ENCODE results near the gene UGT1A6.

The UGT1A6 gene

GRCh38 chr2:233803292-233803911, 110.7 kb downstream of the UGT1A6 start:
- no peak for DNase-seq

DNA sequence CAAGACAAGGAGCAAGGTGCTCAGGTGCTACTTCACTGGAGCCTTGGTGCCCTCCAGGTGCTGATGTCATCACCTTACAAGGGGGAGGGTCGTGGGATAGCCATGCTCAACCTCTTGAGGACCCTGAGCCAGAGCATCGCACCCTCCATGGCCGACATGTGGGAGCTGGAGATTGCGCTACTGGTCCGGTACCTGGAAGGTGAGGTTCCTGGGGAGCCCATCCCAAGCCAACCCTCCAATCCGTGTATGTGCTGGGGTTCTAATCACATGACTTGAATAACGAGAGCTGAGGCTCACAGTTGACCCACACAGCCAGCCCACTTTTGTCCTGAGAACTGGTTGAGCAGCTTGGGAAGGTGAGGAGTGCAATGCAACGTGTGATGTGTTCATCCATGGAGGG, 111.3 kb downstream of the UGT1A6 start:
- no peak for DNase-seq

DNA sequence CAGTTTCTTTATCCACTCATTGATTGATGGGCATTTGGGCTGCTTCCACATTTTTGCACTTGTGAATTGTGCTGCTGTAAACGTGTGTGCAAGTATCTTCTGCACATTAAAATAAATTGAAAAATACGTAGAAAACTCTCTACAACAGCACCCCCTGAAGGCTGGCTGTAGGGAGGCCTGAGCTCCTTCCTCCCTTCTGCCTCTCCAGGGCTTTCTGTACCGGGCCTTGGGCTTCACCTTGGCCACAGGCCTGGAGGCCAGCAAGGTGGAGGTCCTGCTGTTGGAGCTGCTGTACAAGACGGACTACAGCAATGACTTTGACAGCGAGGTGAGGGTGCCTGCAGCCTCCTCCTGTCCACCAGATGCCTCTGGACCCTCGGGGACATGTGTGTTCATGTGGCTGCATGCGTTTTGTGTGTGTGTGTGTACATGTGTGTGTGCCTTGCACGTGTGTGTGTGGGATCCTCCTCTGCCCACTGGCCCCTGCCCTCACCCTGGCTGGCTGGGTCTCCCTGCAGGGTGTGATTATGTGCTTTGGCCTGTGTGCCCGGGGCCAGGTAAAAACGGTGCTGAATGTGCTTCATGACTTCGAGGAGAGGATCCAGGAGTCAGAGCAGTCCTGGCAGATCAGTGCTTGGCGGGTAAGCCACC, 114.7 kb downstream of the UGT1A6 start:
- DNase-seq, result no peak

GRCh38 chr2:233807966-233808935, 115.6 kb downstream of the UGT1A6 start:
- DNase-seq, result no peak

GRCh38 chr2:233810385-233810784, 117.7 kb downstream of the UGT1A6 start:
- no peak for DNase-seq

GRCh38 chr2:233811087-233811486, 118.4 kb downstream of the UGT1A6 start:
- DNase-seq, result no peak

GRCh38 chr2:233811732-233812131, 119.0 kb downstream of the UGT1A6 start:
- DNase-seq, result no peak

GRCh38 chr2:233813236-233814055, 120.8 kb downstream of the UGT1A6 start:
- DNase-seq, result no peak

DNA sequence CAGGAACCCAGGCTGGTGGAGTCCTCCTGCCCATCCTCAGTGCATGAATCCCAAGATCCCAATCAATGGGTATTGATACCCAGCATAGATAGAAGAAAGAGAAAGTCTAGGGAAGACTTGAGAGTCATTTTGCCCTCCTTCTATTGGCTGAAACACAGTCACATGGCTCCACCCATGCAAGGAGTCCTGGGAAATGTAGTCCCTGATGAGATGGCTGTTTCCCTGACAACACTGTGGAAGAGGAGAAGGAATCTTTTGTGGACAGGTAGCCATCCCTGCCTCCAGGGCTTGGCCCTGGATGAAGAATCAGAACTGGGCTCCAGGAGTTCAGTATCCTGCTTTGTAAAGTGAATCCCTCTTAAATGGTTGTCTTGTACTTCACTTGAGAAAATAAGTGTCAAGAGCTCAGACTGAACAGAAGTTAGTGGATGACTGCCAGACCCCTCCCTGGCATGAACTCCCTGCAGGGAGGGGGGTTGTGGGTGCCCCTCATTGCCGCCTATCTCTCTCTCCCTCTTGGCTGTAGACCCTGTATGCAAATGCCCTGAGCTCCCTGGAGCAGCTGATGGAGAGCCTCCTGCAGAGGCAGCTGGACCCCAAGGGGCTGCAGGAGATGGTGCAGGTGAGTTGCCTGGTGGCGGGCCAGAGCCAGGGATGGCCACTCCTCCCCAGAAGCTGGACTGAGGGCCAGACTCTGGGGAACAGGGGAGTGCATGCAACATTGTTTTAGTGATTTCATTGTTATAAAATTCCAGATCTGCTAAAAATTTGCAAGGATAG, 121.6 kb downstream of the UGT1A6 start:
- no peak for DNase-seq

DNA sequence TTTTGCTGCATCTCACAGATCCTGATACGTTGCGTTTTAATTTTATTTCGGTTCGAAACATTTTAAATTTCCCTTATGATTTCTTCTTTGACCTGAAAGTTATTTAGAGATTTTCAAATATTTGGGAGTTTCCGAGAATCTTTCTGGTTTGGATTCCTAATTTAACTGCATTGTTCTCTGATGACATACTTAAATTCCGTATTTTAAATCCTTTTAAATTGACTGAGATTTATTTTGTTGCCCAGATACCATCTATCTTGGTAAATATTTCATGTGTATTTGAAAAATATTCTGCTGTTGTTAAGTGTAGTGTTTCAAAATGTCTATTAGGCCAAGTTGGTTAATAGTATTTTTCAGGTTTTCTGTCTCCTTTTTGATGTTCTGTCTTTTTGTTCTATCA, 123.2 kb downstream of the UGT1A6 start:
- DNase-seq, result no peak

GRCh38 chr2:233816334-233816733, 123.6 kb downstream of the UGT1A6 start:
- no peak for DNase-seq

DNA sequence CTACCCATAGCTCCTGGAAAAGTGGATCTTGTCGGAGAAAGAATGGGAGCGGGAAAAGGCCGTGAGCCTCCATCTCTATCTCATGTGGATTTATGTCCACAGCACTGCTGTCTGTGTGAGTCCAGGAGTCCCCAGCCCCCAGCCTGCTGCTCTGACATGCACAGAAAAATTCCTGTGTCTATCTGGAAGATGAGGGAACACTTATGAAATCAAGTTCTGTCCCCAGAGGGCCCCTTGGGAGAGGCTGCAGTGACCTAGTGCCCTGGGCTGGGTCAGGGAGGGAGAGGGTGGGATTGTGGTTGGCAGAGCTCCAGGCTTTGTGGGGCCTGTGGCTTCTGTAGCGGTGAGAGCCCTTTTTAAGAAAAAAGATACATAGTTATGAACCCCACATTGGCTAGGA, 124.1 kb downstream of the UGT1A6 start:
- DNase-seq, result no peak

GRCh38 chr2:233817361-233817911, 124.7 kb downstream of the UGT1A6 start:
- DNase-seq, result no peak

DNA sequence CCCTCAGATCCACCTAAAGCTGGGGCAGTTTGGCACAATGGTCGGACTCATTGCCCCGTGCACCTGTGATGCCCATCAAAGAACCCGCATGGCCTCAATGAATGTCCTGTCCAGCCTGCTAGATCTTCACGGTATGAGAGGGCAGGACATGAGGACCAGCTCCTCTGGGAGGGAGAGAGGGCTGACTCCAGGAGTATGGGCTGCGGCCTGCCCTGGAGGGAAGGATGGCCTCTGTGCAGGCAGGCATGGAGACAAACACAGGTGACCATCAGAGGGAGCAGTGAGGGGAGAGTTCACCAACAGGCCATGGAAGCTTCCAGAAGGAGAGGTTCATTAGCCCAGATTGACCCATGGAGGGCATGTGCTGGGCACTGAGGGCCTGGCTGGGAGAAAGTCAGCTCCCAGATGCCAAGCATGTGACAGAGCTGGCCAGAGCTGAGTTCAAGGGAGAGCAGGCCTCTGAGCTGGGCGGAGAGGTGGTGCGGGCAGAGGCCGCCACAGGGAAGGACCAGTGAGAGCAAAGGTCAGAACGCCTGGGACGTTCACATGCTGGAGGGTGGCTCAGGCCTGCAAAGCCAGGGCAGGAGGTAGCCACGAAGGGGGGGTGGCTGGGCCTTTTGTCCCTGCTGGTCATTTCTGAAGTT, 125.4 kb downstream of the UGT1A6 start:
- DNase-seq, result no peak

DNA sequence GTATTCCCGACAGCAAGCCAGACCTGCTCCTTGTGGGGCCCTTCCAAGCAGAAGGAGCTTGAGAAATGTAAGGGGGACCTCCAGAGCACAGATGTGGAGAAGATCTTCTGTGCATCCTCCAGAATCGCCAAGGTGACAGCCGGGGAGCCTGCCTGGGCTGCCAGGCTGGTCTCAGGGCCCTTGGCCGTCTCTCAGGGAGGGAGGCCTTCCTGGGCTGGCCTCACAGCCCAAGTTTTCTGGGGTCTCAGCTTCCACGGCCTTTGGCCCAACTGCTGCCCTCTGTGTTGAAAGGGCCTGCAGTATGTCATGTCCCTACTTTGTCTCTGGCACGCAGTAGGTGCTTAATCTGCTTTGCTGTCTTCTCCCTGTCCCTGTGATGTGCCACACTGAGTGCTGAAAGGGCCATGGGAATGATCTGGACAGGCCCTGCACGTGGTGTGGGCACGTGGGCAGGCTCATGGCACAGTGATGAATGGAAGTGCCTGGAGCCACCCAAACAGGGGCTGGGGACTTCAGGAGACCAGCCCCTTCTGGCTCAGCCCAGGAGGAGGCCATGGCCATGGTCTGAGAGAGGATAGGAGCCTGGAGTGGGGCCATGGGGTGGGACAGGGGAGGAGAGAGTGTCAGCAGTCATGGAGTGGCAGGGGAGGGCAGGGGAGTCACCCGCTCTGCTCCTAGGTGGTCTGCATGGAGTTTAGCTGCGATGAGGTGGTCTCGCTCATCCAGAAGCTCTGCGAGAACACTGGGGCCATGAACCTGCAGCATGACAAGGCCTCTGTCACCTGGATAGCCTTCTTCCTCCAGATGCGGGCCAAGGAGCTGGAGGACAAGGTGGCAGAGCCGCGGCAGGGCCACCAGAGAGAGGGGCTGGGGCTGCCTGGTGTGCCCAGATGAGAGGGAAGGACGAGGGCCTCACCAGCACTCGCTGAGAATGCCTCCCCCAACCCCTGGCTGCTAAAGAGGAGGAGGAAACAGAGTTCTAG, 126.2 kb downstream of the UGT1A6 start:
- DNase-seq, result no peak

DNA sequence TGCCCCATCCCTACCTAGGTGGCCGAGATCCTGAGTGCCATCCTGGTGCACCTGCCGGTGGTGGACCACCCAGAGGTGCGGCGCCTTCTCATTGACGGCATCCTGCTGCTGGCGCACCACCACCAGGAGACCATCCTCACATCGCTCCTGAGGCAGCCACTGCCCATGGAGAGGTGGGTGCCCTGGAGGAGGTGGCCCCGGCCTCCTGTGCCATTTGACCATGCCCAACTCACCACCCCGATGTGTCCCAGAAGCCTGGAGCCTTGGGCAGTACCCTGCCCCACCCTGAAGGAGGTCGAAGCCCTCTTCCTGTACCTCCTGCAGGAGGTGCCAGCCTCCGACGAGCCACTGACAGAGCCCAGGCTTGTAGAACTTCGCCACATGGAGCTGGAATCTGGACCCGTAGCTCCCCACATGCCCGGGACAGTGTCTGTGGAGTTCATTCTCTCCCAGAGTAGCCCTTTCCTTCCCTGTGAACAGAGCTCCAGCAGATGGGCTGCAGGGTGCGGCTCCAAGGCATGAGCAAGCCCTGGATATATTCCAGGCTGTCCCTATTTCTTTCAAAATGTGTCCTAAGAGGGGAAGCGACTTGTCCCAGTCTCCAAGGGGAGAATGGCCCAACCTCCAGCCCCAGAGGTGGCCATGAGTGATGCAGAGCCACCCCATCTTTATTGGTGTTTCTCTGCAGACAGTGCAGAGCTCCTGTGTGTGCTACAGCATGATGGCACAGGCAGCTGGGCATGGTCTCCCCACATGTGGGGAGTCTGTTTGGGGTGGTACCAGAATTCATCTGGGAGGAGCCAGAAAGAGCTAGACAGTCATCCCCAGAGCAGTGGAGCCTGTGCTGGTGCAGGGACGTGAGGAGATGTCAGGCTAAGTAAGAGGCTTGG, 127.4 kb downstream of the UGT1A6 start:
- DNase-seq, result no peak

DNA sequence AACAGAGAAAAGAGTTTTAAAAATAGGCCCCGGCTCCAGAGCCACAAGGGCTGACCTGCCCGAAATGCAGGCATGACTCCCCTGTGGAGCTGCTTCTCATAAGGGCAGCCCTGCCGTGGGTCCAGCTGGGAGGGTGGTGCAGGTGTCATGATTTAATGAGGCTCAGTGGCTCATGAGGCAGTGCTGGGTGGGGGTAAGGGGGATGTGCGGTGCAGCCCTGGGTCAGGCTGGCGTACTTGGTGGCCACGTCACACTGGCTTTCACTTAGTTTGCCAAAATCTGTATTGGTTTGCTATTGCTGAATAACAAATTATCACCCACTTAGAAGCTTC, 128.1 kb downstream of the UGT1A6 start:
- DNase-seq, result no peak

DNA sequence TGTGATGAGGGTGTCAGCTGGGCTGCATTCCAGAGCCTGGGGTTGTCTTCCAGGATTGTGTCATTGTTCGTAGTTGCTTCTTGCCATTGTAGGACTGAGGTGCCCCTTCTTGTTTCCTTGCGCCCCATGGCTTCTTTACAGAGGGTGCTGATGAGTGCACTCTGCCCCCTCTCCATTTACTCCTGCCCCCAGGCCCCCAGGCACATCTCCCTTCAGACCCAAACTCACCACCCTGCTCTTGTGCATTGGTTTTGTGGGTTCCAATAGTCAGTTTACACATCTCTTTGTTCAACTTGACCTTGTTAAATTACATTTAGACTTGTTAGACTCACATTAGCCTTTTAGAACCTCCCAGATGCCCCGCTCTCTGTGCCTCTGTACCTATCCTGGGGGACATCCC, 128.5 kb downstream of the UGT1A6 start:
- no peak for DNase-seq

- DNase-seq, result no peak
Measured at GRCh38 chr2:233821709-233822100, 129.0 kb downstream of the UGT1A6 start.

All from activated CD4-positive, alpha-beta T cell treated with anti-CD3 and anti-CD28 coated beads, Interleukin-2, amount 50 U/mL, for 4 hours (primary cell).